Measurements from ENCODE around the gene ZCCHC14.

The ZCCHC14 gene

GRCh38 chr16:87492721-87493607 lies at the start of gene ZCCHC14:
Gene ZCCHC14, minus strand, starts transcription at chr16:87493024. Its CDS starts 786 bp downstream, at chr16:87492238.
- peak; percentile 94 to 98 (median 97) for DNase-seq

- peak in 1 of 3 experiments; percentile 34 for DNase-seq
Observed at GRCh38 chr16:87541872-87542234, 49.0 kb upstream of the ZCCHC14 start.

- peak in 2 of 3 experiments; percentile 48 to 76 for DNase-seq
Observed at GRCh38 chr16:87541147-87541871, 48.5 kb upstream of the ZCCHC14 start.

GRCh38 chr16:87540897-87541146 lies 48.0 kb upstream of the ZCCHC14 start:
- DNase-seq: no peak

GRCh38 chr16:87540072-87540896 lies 47.5 kb upstream of the ZCCHC14 start:
- peak in 2 of 3 experiments; percentile 48 to 60 for DNase-seq

GRCh38 chr16:87539113-87539512 lies 46.3 kb upstream of the ZCCHC14 start:
- no peak for DNase-seq

GRCh38 chr16:87538594-87538993 lies 45.8 kb upstream of the ZCCHC14 start:
- no peak for DNase-seq

- DNase-seq: no peak
Observed at GRCh38 chr16:87538160-87538559, 45.3 kb upstream of the ZCCHC14 start.

GRCh38 chr16:87536795-87537142 lies 43.9 kb upstream of the ZCCHC14 start:
- DNase-seq: no peak

GRCh38 chr16:87535855-87536794 lies 43.3 kb upstream of the ZCCHC14 start:
- no peak for DNase-seq

- no peak for DNase-seq
Observed at GRCh38 chr16:87535457-87535854, 42.6 kb upstream of the ZCCHC14 start.

- DNase-seq: no peak
Observed at GRCh38 chr16:87534751-87535150, 41.9 kb upstream of the ZCCHC14 start.

- DNase-seq: no peak
Observed at GRCh38 chr16:87534030-87534653, 41.3 kb upstream of the ZCCHC14 start.

GRCh38 chr16:87533061-87533460 lies 40.2 kb upstream of the ZCCHC14 start:
- DNase-seq: no peak

GRCh38 chr16:87531418-87531817 lies 38.6 kb upstream of the ZCCHC14 start:
- DNase-seq: peak in 1 of 3 experiments; percentile 39

- no peak for DNase-seq
Observed at GRCh38 chr16:87528690-87529579, 36.1 kb upstream of the ZCCHC14 start.

GRCh38 chr16:87527055-87527724 lies 34.4 kb upstream of the ZCCHC14 start:
- no peak for DNase-seq

GRCh38 chr16:87526238-87526947 lies 33.6 kb upstream of the ZCCHC14 start:
- no peak for DNase-seq

- DNase-seq: no peak
Observed at GRCh38 chr16:87525352-87525751, 32.5 kb upstream of the ZCCHC14 start.

- no peak for DNase-seq
Observed at GRCh38 chr16:87524407-87524806, 31.6 kb upstream of the ZCCHC14 start.
